Neural cell (in vitro differentiated cells): ENCODE data around the gene IL15RA. TPM values are rescaled to one million over a fixed set of nuclear protein-coding genes. Genes with fewer than 3 reads are reported as not detected.

Experiments used
- H2AFZ ChIP-seq: fragments of 200-600, 300-800 bp; sonication (generic), shearing (Covaris generic); 2 replicates; pipeline ENCODE4 v1.6.0; 2014; ENCODE audit warnings: low read depth, mild to moderate bottlenecking, antibody characterized with exemption, low read length, moderate library complexity
- H3F3A ChIP-seq: fragments of 200-600 bp; shearing (Covaris generic); 2 replicates; pipeline ENCODE4 v1.6.1; 2016; ENCODE audit warnings: mild to moderate bottlenecking, moderate library complexity, mixed read lengths, antibody characterized with exemption, low read length; ENCODE audit not compliant: insufficient read depth, poor library complexity, severe bottlenecking
- H3K27ac ChIP-seq: fragments of 200-600, 300-800 bp; sonication (generic), shearing (Covaris generic); 2 replicates; pipeline ENCODE4 v1.5.1; 2014; ENCODE audit warnings: mild to moderate bottlenecking, low read length, moderate library complexity
- H3K27me3 ChIP-seq: fragments of 300-800, 200-600 bp; sonication (generic), shearing (Covaris generic); 2 replicates; pipeline ENCODE4 v1.6.0; 2014; ENCODE audit warnings: mild to moderate bottlenecking, low read depth, low read length, moderate library complexity; ENCODE audit not compliant: insufficient read depth
- H3K36me3 ChIP-seq: fragments of 300-800, 200-600 bp; sonication (generic), shearing (Covaris generic); 2 replicates; pipeline ENCODE4 v1.5.1; 2014; ENCODE audit warnings: mild to moderate bottlenecking, antibody characterized with exemption, low read length, moderate library complexity; ENCODE audit not compliant: insufficient read depth
- H3K4me2 ChIP-seq: fragments of 300-800, 200-600 bp; sonication (generic), shearing (Covaris generic); 2 replicates; pipeline ENCODE4 v1.6.0; 2014; ENCODE audit warnings: mild to moderate bottlenecking, low read length
- H3K4me3 ChIP-seq: fragments of 300-800, 200-600 bp; sonication (generic), shearing (Covaris generic); 2 replicates; pipeline ENCODE4 v1.5.1; 2014; ENCODE audit warnings: mild to moderate bottlenecking, low read length, moderate library complexity
- H3K79me2 ChIP-seq: fragments of 200-600 bp; shearing (Covaris generic); replicated peaks from 2 replicates; pipeline ENCODE4 v1.6.0; 2014; ENCODE audit warnings: mild to moderate bottlenecking, low read length, moderate library complexity; ENCODE audit not compliant: insufficient read depth
- H3K9ac ChIP-seq: fragments of 300-800, 200-600 bp; sonication (generic), shearing (Covaris generic); 2 replicates; pipeline ENCODE4 v1.6.1; 2016; ENCODE audit warnings: mild to moderate bottlenecking, low read length, mixed read lengths
- H3K9me2 ChIP-seq: fragments of 200-600 bp; shearing (Covaris generic); 2 replicates; pipeline ENCODE4 v1.6.1; 2016; ENCODE audit warnings: mild to moderate bottlenecking, low read length, mixed read lengths; ENCODE audit not compliant: insufficient read depth
- H3K9me3 ChIP-seq: fragments of 200-600, 300-800 bp; sonication (generic), shearing (Covaris generic); 2 replicates; pipeline ENCODE4 v1.6.1; 2016; ENCODE audit warnings: mild to moderate bottlenecking, mixed run types, low read length, moderate library complexity, mixed read lengths
- H4K20me1 ChIP-seq: fragments of 200-600 bp; shearing (Covaris generic); 2 replicates; pipeline ENCODE4 v1.6.1; 2016; ENCODE audit warnings: mild to moderate bottlenecking, mixed run types; ENCODE audit not compliant: insufficient read depth
- CTCF ChIP-seq: fragments of 450-650 bp; IDR thresholded peaks from 2 replicates; pipeline ENCODE4 v1.5.1; 2014; ENCODE audit warnings: antibody characterized with exemption, mild to moderate bottlenecking, moderate library complexity; ENCODE audit not compliant: poor library complexity, severe bottlenecking
- EP300 ChIP-seq: fragments of 450-650 bp; conservative IDR thresholded peaks from 2 replicates; pipeline ENCODE4 v1.6.1; 2014; ENCODE audit warnings: antibody characterized with exemption, mild to moderate bottlenecking, moderate library complexity; ENCODE audit not compliant: poor library complexity, severe bottlenecking
- EZH2 ChIP-seq: fragments of 200-600, 300-800 bp; shearing (Covaris generic), sonication (generic); IDR thresholded peaks from 2 replicates; pipeline ENCODE4 v1.6.1; 2014; ENCODE audit warnings: antibody characterized with exemption, low read length, borderline replicate concordance, mild to moderate bottlenecking; ENCODE audit not compliant: insufficient read depth, poor library complexity, severe bottlenecking
- MXI1 ChIP-seq: fragments of 450-650 bp; conservative IDR thresholded peaks from 2 replicates; pipeline ENCODE4 v1.6.1; 2014; ENCODE audit warnings: antibody characterized with exemption, mild to moderate bottlenecking; ENCODE audit not compliant: poor library complexity, severe bottlenecking
- POLR2AphosphoS5 ChIP-seq: IDR thresholded peaks from 2 replicates; pipeline ENCODE4 v1.6.1; 2012
- RAD21 ChIP-seq: fragments of 450-650 bp; conservative IDR thresholded peaks from 2 replicates; pipeline ENCODE4 v1.6.1; 2014; ENCODE audit warnings: antibody characterized with exemption, mild to moderate bottlenecking, moderate library complexity
- REST ChIP-seq: IDR thresholded peaks from 2 replicates; pipeline ENCODE4 v1.6.1; 2012; ENCODE audit warnings: borderline replicate concordance
- SMC3 ChIP-seq: fragments of 450-650 bp; conservative IDR thresholded peaks from 2 replicates; pipeline ENCODE4 v1.6.1; 2014; ENCODE audit warnings: antibody characterized with exemption, mild to moderate bottlenecking, moderate library complexity; ENCODE audit not compliant: poor library complexity
- TAF1 ChIP-seq: IDR thresholded peaks from 2 replicates; pipeline ENCODE4 v1.6.1; 2012; ENCODE audit warnings: low read depth
- polyA plus RNA-seq: library from polyadenylated mRNA; depleted of rRNA; stranded (reverse); fragments of >200 nt; gene quantifications from 2 replicates; pipeline ENCODE4 v1.2.3, GENCODE V29; 2014

The IL15RA gene
- polyA plus RNA-seq, 1 donor from 2014 or later = not detected

- TF ChIP-seq RAD21 (no peak), REST (no peak), TAF1 (no peak), POLR2AphosphoS5 (no peak), EP300 (no peak), EZH2 (no peak), MXI1 (no peak)
- Histone ChIP-seq H3K9me2 (no peaks in the 10 kb centered on the region), H2AFZ (no peak overlapping the region), H3K36me3 (no peaks in the 10 kb centered on the region), H4K20me1 (no peaks in the 10 kb centered on the region), H3F3A (no peaks in the 10 kb centered on the region), H3K9me3 (no peaks in the 10 kb centered on the region), H3K79me2 (no peaks in the 10 kb centered on the region), H3K9ac (no peak overlapping the region), H3K27ac (no peak overlapping the region), H3K27me3 (no peaks in the 10 kb centered on the region), H3K4me3 (no peak overlapping the region), H3K4me2 (no peak overlapping the region)
Observed at GRCh38 chr10:5938291-5938690, 39.1 kb downstream of the IL15RA start.

GRCh38 chr10:5937016-5937415 is 40.3 kb downstream of the IL15RA start:
- TF ChIP-seq REST = no peak
- TF ChIP-seq EP300 = no peak
- TF ChIP-seq SMC3 = no peak
- no peak for TF ChIP-seq TAF1
- no peak for TF ChIP-seq RAD21
- TF ChIP-seq POLR2AphosphoS5 = no peak
- TF ChIP-seq CTCF = no peak
- no peak for TF ChIP-seq MXI1
- no peak for TF ChIP-seq EZH2

More at GRCh38 chr10:5937016-5937415, 40.3 kb downstream of the IL15RA start:
- no peaks in the 10 kb centered on the region for H3K27me3 ChIP-seq
- no peaks in the 10 kb centered on the region for H3K9me3 ChIP-seq
- no peak overlapping the region for H3K4me3 ChIP-seq
- no peak overlapping the region for H3K27ac ChIP-seq
- H3K9ac ChIP-seq = no peak overlapping the region
- no peaks in the 10 kb centered on the region for H3K79me2 ChIP-seq
- no peaks in the 10 kb centered on the region for H3F3A ChIP-seq
- H2AFZ ChIP-seq = no peak overlapping the region
- H3K9me2 ChIP-seq = no peaks in the 10 kb centered on the region
- H4K20me1 ChIP-seq = no peaks in the 10 kb centered on the region
- H3K36me3 ChIP-seq = no peaks in the 10 kb centered on the region
- H3K4me2 ChIP-seq = no peak overlapping the region
